NCI-H1092 treated with DMSO at 0.1 percent for 48 hours (cell line): ENCODE measurements around the gene TP63.
"Not testable (repeated sequence)": the region's sequence is repeated elsewhere in the genome, so short reads cannot be mapped to it uniquely, and the experiment has no call there.

ENCODE experiments used
- DNase-seq: peaks from one replicate; lab custom pipeline; 2025; lab: John Stamatoyannopoulos, UW

The TP63 gene

GRCh38 chr3:189726277-189726676, 95.1 kb downstream of the TP63 start:
- no peak for DNase-seq

DNA sequence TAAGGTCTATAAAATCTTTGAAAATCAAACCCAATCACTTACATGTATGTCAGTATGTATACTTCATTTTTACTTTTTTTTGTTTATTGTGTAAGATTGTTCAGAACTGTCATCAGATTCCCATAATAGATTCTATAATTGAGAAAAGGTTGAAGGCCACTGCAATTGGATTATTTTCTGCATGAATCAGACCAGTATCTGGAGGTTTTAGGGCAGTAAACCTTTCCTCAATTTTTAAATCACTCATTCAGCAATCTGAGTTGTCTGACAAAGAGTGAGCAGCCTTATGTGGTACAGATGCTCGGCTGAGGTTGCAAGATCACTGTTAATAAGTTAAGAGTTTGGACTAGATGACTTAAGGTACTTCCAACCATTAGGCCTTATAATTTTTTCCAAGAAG, 96.0 kb downstream of the TP63 start:
- no peak for DNase-seq

GRCh38 chr3:189727898-189728297, 96.7 kb downstream of the TP63 start:
- no peak for DNase-seq

DNA sequence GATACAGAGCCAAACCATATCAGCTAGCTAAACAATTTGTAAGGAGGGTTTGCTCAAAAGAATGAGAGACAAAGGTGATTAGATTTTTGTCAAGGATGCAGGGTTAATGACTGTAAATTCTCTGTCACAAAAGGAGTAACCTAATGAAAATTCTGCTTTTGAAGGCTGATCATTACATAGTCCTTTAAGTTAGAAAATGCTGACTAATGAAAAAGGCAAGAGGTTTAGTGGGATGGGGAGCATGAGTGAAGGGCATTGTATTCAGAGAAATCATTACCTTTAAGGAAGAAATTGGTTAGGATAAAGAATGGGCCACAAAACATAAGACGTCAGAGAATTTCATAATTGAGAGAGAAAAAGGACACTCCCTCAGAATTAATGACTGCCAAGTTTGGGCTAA, 97.7 kb downstream of the TP63 start:
- no peak for DNase-seq

- no peak for DNase-seq
Observed at GRCh38 chr3:189734061-189734460, 102.9 kb downstream of the TP63 start.

- no peak for DNase-seq
Observed at GRCh38 chr3:189735913-189736312, 104.7 kb downstream of the TP63 start.

GRCh38 chr3:189737071-189737470, 105.9 kb downstream of the TP63 start:
- DNase-seq = no peak

DNA sequence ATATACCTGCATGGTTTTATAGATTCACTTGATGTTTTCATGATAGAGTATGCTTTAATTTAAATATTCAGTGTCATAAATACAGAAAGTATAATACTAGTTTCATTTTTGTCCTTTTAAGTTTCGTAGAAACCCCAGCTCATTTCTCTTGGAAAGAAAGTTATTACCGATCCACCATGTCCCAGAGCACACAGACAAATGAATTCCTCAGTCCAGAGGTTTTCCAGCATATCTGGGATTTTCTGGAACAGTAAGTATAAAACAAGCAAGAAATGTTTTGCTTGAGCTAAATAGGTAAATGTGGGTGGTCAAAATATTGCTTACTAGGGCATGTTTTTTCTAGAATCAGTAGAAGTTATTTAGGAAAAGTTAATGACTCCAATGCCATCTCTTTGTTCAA, 106.4 kb downstream of the TP63 start:
- DNase-seq = no peak

DNA sequence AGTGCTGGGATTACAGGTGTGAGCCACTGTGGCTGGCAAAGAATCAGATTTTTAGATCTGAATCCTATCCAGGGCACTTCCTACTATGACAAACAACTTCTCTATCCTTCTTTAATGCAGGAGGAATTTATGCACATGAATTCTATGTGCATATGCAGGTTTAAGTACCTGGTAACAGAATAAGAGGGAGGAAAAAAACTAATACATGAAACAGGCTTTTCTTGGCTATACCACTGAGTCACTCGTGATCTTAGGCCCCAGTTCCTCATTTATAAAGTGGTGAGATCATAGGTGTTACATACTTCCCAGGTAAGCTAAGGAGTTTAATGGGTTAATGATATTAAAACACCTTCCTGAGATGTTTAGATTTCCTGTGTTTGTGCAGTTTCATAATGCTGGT, 108.2 kb downstream of the TP63 start:
- DNase-seq = no peak

- no peak for DNase-seq
Observed at GRCh38 chr3:189740156-189740555, 109.0 kb downstream of the TP63 start.

GRCh38 chr3:189744235-189744634, 113.0 kb downstream of the TP63 start:
- no peak for DNase-seq

DNA sequence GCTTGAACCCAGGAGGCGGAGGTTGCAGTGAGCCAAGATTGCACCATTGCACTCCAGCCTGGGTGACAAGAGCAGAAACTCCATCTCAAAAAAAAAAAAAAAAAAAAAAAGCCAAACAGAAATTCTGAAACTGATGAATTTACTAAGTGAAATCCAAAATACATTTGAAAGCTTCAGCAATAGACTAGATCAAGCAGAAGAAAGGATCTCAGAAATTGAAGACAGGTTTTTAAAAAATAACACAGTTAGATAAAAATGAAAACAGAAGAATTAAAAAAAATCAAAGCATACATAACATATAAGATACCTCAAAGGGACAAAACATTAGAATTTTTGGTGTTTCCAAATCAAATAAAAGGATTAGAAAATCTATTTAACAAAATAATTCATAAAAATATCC, 114.4 kb downstream of the TP63 start:
- DNase-seq = no peak

GRCh38 chr3:189748046-189748445, 116.9 kb downstream of the TP63 start:
- no peak for DNase-seq

- DNase-seq = not testable (repeated sequence)
Observed at GRCh38 chr3:189750972-189751371, 119.8 kb downstream of the TP63 start.

- DNase-seq = no peak
Observed at GRCh38 chr3:189754356-189754755, 123.2 kb downstream of the TP63 start.

GRCh38 chr3:189756582-189757078, 125.4 kb downstream of the TP63 start:
- DNase-seq = peak; percentile 14

DNA sequence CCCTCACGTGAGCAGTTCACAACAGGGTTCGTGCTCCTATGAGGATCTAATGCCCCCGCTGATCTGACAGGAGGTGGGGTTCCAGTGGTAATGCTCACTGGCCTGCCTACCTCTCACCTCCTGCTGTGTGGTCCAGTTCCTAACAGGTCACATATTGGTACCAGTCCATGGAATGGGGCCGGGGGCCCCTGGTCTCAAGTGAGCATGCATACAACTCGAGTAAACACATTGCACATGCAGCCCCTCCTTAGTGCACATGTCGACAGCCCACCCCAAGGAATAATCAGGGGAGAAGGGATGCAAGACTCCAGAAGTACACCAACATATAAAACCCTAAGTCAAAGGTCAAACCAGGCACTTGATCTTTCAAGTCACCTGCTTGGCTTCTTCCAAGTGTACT, 127.0 kb downstream of the TP63 start:
- DNase-seq = no peak

- DNase-seq = no peak
Observed at GRCh38 chr3:189766416-189766815, 135.2 kb downstream of the TP63 start.

DNA sequence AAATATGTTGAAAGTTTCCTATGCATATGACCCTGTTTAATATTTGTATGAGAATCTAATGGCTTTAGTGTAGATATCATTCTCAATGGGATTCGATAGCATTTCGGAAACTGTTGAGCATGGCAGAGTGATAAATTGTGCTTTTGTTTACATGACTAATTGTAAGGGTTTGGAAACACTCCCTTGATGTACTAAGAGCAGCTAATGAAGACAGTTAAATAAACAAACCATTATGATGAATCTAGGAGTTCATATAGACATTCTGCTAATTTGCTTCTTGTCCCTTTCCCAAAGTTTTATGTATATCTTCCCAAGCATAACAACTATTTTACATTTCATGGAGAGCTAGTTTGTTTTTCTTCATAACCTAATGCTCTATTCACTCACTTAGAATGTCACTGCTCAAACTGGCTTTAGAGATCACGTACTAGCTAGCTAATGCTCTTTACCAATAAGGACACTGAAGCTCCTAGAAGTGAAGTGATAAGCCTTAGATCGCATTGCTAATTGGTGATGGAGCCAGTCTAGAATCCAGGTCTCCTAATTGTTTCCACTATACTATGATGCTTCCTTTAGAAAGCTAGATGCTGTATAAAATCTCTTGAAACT, 140.8 kb downstream of the TP63 start:
- DNase-seq = no peak

- no peak for DNase-seq
Observed at GRCh38 chr3:189772584-189772983, 141.4 kb downstream of the TP63 start.

DNA sequence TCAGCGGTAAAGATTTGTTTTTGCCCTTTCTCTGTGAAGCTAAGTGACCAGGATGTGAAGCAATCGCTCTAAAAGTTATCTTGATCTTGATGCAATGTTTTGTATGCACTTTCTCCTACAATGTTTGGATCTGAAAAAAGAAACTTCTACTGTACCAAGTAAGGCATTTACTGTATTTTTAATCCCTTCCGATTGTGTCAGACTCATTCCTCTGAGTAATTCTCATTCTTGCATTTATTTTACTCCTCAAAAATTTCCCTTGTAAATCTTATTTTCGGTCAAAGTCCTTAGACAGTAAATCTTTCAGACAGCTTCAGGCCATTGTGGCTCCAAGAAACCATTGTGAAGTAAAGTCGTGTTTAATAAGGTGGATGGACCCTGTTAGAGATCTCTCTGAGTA, 141.9 kb downstream of the TP63 start:
- no peak for DNase-seq

DNA sequence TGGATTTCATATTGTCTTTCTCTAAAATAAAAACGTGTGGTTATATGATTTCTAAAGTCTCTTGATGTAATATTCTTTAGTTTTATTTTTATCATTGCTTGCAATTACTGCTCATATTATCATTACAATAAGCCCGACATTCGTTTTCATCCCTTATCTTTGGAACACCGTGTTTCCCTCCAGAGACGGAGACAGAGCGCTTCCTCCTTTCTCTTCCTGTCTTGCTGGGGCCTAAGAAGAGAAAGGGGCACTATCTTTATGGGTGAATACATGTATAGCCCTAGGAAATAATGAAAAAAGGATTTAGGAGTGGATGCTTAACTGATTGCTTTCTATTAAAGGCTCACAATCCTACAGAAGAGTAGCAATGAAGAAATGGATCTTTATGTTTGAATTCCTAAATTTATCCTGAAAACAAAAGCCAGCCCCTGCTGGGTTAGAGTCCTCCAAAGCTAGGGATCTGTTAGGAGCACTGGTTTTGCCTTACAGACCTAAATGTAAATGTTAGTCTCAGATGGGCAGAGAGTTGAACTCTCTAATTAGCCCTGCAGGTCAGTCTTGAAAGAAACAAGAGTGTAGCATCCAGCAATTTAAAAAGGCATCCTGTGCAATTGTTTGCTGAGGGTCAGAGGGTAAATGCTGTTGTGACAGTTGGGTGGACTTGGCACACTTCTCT, 145.1 kb downstream of the TP63 start:
- DNase-seq = no peak

DNA sequence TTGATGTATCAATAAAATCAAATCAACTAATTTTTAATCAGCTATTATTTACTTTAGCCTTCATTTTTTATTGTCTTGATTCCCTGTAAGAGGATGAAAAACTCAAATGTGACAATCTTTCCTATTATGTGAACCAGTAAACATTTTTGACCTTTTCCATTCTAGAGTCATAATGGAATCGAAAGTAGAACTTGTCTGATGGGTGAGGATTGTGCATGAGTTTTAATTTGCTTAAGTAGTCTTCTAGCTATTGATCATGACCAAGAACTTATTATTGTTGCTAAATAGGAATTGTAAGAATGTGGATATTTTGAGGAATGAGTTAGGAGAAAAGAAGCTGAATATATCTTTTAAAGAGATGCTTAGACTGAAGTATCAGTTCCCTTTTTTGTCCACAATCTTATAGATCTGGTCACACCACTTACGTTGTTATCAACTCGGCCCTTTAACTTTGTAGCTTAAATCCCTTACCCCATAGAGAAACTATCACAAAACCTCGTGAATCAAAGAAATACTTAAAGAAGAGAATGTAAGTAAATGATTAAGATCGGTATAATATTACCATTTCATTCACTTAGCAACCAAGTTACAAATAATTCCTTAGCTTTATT, 147.3 kb downstream of the TP63 start:
- DNase-seq = no peak

- DNase-seq = no peak
Observed at GRCh38 chr3:189779166-189779565, 148.0 kb downstream of the TP63 start.
